Gastroesophageal sphincter (tissue), 3 donors: ENCODE measurements around the gene PHF19.

Experiments used
- EP300 ChIP-seq: sonication (generic); formaldehyde crosslinking; IDR thresholded peaks from one replicate; pipeline ENCODE4 v1.6.1; 2017; ENCODE audit warnings: antibody characterized with exemption, mild to moderate bottlenecking
- POLR2A ChIP-seq, 2 donors: fragments of 450-650 bp; IDR thresholded peaks; one replicate each; pipeline ENCODE4 v1.6.1; 2017; ENCODE audit warnings: antibody characterized with exemption in 2 of 2, mild to moderate bottlenecking in 2 of 2, moderate library complexity in 1 of 2
- POLR2AphosphoS5 ChIP-seq: sonication (generic); formaldehyde crosslinking; IDR thresholded peaks from one replicate; pipeline ENCODE4 v1.6.1; 2017; ENCODE audit warnings: antibody characterized with exemption
- TF ChIP-seq, protein P1 (sequence below), 4 experiments: fragments of 200-600 bp in 2 of 4; fragments of 450-650 bp in 2 of 4; sonication (generic) in 1 of 4; IDR thresholded peaks; one replicate each; pipeline ENCODE4 v1.5.1; 2017 to 2019; ENCODE audit warnings: antibody characterized with exemption in 4 of 4, mild to moderate bottlenecking in 2 of 4, moderate library complexity in 2 of 4

DNA sequence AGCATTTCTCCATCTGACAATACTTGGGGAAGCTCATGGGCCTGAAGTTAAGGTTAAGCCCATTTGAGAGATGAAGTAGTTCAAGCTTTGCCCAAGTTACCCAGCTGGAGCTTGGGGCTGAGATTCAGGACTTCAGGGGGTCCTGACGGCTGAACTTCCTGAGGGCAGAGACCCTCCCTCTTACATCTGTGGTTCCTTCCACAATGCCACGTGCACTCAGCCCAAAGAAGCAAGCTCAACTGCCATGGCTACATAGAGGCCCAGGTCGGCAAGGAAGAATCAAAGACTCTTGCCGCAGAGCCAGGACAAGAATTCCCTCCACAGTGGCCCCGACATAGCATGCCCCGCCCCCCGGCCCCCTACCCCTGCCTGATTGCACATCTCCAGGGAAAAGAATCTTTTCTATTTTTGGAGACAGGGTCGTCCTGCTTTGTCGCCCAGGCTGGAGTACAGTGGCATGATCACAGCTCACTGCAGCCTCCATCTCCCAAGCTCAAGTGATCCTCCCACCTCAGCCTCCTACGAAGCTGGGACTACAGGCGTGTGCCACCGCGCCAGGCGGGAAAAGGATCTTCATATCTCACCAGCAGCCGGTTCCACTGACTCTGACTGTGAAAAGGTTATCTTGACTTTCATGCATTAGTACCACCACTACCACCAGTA is 9.2 kb downstream of the PHF19 start:
- TF ChIP-seq, protein P1, sequence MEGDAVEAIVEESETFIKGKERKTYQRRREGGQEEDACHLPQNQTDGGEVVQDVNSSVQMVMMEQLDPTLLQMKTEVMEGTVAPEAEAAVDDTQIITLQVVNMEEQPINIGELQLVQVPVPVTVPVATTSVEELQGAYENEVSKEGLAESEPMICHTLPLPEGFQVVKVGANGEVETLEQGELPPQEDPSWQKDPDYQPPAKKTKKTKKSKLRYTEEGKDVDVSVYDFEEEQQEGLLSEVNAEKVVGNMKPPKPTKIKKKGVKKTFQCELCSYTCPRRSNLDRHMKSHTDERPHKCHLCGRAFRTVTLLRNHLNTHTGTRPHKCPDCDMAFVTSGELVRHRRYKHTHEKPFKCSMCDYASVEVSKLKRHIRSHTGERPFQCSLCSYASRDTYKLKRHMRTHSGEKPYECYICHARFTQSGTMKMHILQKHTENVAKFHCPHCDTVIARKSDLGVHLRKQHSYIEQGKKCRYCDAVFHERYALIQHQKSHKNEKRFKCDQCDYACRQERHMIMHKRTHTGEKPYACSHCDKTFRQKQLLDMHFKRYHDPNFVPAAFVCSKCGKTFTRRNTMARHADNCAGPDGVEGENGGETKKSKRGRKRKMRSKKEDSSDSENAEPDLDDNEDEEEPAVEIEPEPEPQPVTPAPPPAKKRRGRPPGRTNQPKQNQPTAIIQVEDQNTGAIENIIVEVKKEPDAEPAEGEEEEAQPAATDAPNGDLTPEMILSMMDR (IDR thresholded peaks at IDR 0.05): no peak
- no peak for TF ChIP-seq POLR2AphosphoS5
- TF ChIP-seq POLR2A (IDR thresholded peaks at IDR 0.05): no peak
- no peak for TF ChIP-seq EP300
